GM13977 (cell line): ENCODE results near the gene FAM174B.

Source experiments
- DNase-seq: peaks from one replicate; pipeline ENCODE4 v3.0.0; 2012; ENCODE audit warnings: low spot score
- in situ Hi-C: fragments of 300-500 bp; cut with MboI; formaldehyde crosslinking; loops from one replicate; pipeline ENCODE4 v1.12.0; 2022; ENCODE audit warnings: low sequenced_read_pairs, low pct_unique_long_range_greater_than_20kb, mixed read lengths, inconsistent platforms; ENCODE audit not compliant: unreplicated experiment
- TF ChIP-seq, protein P1 (sequence below): IDR thresholded peaks from 2 replicates; pipeline ENCODE4 v1.5.1; 2012; ENCODE audit warnings: mild to moderate bottlenecking, control low read depth; ENCODE audit not compliant: insufficient read depth; ENCODE audit errors: extremely low read depth, missing control alignments

The FAM174B gene

GRCh38 chr15:92633418-92633817, 22.2 kb downstream of the FAM174B start:
- TF ChIP-seq, protein P1, sequence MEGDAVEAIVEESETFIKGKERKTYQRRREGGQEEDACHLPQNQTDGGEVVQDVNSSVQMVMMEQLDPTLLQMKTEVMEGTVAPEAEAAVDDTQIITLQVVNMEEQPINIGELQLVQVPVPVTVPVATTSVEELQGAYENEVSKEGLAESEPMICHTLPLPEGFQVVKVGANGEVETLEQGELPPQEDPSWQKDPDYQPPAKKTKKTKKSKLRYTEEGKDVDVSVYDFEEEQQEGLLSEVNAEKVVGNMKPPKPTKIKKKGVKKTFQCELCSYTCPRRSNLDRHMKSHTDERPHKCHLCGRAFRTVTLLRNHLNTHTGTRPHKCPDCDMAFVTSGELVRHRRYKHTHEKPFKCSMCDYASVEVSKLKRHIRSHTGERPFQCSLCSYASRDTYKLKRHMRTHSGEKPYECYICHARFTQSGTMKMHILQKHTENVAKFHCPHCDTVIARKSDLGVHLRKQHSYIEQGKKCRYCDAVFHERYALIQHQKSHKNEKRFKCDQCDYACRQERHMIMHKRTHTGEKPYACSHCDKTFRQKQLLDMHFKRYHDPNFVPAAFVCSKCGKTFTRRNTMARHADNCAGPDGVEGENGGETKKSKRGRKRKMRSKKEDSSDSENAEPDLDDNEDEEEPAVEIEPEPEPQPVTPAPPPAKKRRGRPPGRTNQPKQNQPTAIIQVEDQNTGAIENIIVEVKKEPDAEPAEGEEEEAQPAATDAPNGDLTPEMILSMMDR: no peak
- no peak for DNase-seq
- in situ Hi-C loops: no loop called here

DNA sequence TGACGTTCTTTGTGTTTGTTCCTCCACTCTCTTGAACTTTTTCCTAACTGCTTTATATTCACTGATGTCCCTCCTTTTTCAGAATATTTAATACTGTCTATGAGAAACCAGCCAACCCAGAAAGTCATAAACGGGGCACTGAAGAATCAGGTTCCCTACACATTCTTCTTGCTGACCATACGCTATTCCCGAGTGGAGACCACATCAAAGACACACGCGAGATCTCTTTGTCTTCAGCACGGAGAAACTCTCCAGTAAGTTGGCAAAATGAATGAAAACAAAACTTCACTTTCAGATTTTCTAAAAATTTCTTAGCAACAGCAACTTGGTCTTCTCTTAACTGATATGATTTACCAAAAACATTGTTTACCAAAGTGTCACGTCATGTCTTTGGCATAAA, 22.6 kb downstream of the FAM174B start:
- in situ Hi-C loops: no loop called here
- DNase-seq: no peak
- TF ChIP-seq, protein P1: no peak

- in situ Hi-C loops: no loop called here
- DNase-seq: no peak
- TF ChIP-seq, protein P1: peak; percentile 18
Observed at GRCh38 chr15:92631721-92632120, 23.9 kb downstream of the FAM174B start.

DNA sequence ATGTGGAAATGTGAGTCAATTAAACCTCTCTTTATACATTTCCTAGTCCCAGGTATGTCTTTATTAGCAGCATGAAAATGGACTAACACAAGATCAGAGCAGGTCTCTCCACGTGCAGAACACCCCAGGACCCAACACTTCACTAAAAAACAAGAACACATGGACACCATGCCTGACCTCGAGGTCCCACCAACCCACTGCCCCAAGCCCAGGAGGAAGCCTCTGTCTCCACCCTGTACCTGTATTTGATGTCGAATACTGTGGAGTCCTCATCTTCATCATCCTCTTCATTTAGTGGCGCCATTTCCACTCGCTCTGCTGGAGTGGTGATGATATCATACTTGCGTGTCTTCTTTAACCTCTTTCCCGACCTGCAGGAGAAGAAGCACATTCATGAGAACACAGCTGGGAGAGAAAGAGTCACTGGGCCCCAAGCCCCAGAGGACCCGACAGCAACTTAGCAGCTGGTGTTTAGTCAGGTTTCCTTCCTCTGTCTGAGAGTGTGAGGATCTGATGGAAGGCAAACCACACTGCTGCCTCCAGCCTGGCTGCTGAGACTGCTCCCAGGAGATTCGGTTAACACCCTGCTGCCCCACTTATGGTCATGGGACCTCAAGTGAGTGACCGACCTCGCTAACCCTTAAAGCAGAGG, 25.5 kb downstream of the FAM174B start:
- TF ChIP-seq, protein P1: no peak
- no peak for DNase-seq
- in situ Hi-C loops: no loop called here

- TF ChIP-seq, protein P1: no peak
- in situ Hi-C loops: no loop called here
- no peak for DNase-seq
Observed at GRCh38 chr15:92629276-92629974, 26.1 kb downstream of the FAM174B start.

DNA sequence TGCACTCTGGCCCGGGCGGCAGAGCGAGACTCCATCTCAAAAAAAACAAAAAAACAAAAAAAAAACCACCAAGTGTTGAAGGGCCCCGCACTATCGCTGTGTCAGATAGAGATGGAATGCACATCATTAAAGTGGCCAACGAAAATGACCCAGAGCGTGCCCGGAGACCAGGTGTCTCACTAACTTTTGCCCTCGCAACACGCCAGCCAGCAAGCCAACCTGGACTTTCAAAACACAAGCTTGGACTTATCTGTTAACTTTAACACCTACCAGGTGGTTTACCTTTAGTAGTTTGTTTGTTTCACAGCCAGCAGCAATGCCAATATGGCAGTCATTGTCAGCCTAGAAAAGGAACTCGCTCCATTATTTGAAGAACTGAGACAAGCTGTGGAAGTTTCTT, 28.6 kb downstream of the FAM174B start:
- TF ChIP-seq, protein P1: no peak
- in situ Hi-C loops: no loop called here
- DNase-seq: no peak
